Karpas-422 (cell line): ENCODE data around the gene FFAR1. TPM values are rescaled to one million over a fixed set of nuclear protein-coding genes. Genes with fewer than 3 reads are reported as not detected.

Source experiments
- total RNA-seq: library from RNA; depleted of rRNA; stranded (reverse); fragments of >200 nt; shearing (Covaris generic); gene quantifications from 2 replicates; pipeline ENCODE4 v1.2.3, GENCODE V29; 2014; ENCODE audit warnings: low replicate concordance; rRNA removed

The FFAR1 gene
- total RNA-seq, 1 experiment from 2014 or later = 0.34 TPM

Other genes starting within 250 kb of the FFAR1 start
- gene FXYD3, start 232.1 kb upstream of the FFAR1 start, total RNA-seq = not detected in 2 replicates
- gene LGI4, start 212.8 kb upstream of the FFAR1 start, total RNA-seq = 0.22 TPM in 1 of 2 replicates, not detected in the other
- gene FXYD1, start 209.1 kb upstream of the FFAR1 start, total RNA-seq = not detected in 2 replicates
- not detected in 2 replicates for gene FXYD7, start 204.6 kb upstream of the FFAR1 start, total RNA-seq
- 89.3 and 134 TPM in 2 replicates for gene FXYD5, start 193.2 kb upstream of the FFAR1 start, total RNA-seq
- not detected in 2 replicates for gene FAM187B, start 119.2 kb upstream of the FFAR1 start, total RNA-seq
- 0.63 and 1.2 TPM in 2 replicates for gene LSR, start 98.9 kb upstream of the FFAR1 start, total RNA-seq
- 97.9 and 224 TPM in 2 replicates for gene USF2, start 78.9 kb upstream of the FFAR1 start, total RNA-seq
- gene HAMP, start 65.4 kb upstream of the FFAR1 start, total RNA-seq = 0.45 TPM in 1 of 2 replicates, not detected in the other
- 0.36 TPM in 1 of 2 replicates, not detected in the other for gene MAG, start 55.7 kb upstream of the FFAR1 start, total RNA-seq
- gene CD22, start 18.7 kb upstream of the FFAR1 start, total RNA-seq = 454 and 602 TPM in 2 replicates
- gene FFAR3, start 10.6 kb downstream of the FFAR1 start, total RNA-seq = not detected in 2 replicates
- not detected in 2 replicates for gene GPR42, start 23.2 kb downstream of the FFAR1 start, total RNA-seq
- gene FFAR2, start 100.4 kb downstream of the FFAR1 start, total RNA-seq = not detected in 2 replicates
- not detected in 2 replicates for gene KRTDAP, start 142.6 kb downstream of the FFAR1 start, total RNA-seq
- gene DMKN, start 165.7 kb downstream of the FFAR1 start, total RNA-seq = 5.0 and 9.3 TPM in 2 replicates
- 0.25 TPM in 1 of 2 replicates, not detected in the other for gene SBSN, start 180.4 kb downstream of the FFAR1 start, total RNA-seq
- gene GAPDHS, start 185.6 kb downstream of the FFAR1 start, total RNA-seq = not detected in 2 replicates
- gene TMEM147, start 197.7 kb downstream of the FFAR1 start, total RNA-seq = 125 and 126 TPM in 2 replicates
- gene ATP4A, start 215.8 kb downstream of the FFAR1 start, total RNA-seq = 0.37 and 0.40 TPM in 2 replicates
- not detected in 2 replicates for gene PMIS2, start 238.3 kb downstream of the FFAR1 start, total RNA-seq